Activated CD4-positive, alpha-beta T cell treated with anti-CD3 and anti-CD28 coated beads for 36 hours (primary cell): ENCODE measurements around the gene CENPP. TPM values are rescaled to one million over a fixed set of nuclear protein-coding genes. Genes with fewer than 3 reads are reported as not detected.

Source experiments
- ATAC-seq: fragments of 200-7000 bp; cut with Tn5 transposase; one replicate; pipeline ENCODE4 v1.10.0; 2021; ENCODE audit warnings: mild to moderate bottlenecking, moderate library complexity
- CTCF ChIA-PET: fragments of 350-600 bp; sonication (Branson Sonifier 250); formaldehyde crosslinking; loops from one replicate; lab custom pipeline; 2021; ENCODE audit warnings: antibody characterized with exemption; lab: Charles Lee
- POLR2A ChIA-PET: fragments of 350-600 bp; sonication (Branson Sonifier 250); formaldehyde crosslinking; loops from one replicate; lab custom pipeline; 2021; ENCODE audit warnings: antibody characterized with exemption, inconsistent platforms; lab: Charles Lee
- DNase-seq: peaks from one replicate; pipeline ENCODE4 v3.0.0-alpha.2; 2020
- H3K27ac Mint-ChIP-seq: one replicate; pipeline ENCODE4 v1.8.0; 2021; ENCODE audit warnings: mixed read lengths
- H3K27me3 Mint-ChIP-seq: one replicate; pipeline ENCODE4 v1.8.0; 2021; ENCODE audit warnings: mixed read lengths
- H3K36me3 Mint-ChIP-seq: one replicate; pipeline ENCODE4 v1.8.0; 2021; ENCODE audit warnings: low read depth, mixed read lengths
- H3K4me1 Mint-ChIP-seq: one replicate; pipeline ENCODE4 v1.8.0; 2021; ENCODE audit warnings: mixed read lengths
- H3K4me3 Mint-ChIP-seq: one replicate; pipeline ENCODE4 v1.8.0; 2021; ENCODE audit warnings: mild to moderate bottlenecking, moderate library complexity, mixed read lengths
- H3K9me3 Mint-ChIP-seq: one replicate; pipeline ENCODE4 v1.8.0; 2021; ENCODE audit warnings: low read depth, mixed read lengths
- intact Hi-C, 2 experiments: fragments of 100-400 bp; cut with DNase I in 1 of 2; cut with micrococcal nuclease in 1 of 2; formaldehyde crosslinking; loops; one replicate each; pipeline versions ENCODE4 v1.14.2 to v1.15.1; 2022 to 2024; cut with DNase I, micrococcal nuclease
- total RNA-seq, 2 experiments: library from RNA; stranded (reverse); gene quantifications; one replicate each; pipeline ENCODE4 v1.2.3, GENCODE V29; 2021

CENPP gene
- total RNA-seq, 2 experiments from 2014 or later: 22.8 to 32.3 TPM

DNA sequence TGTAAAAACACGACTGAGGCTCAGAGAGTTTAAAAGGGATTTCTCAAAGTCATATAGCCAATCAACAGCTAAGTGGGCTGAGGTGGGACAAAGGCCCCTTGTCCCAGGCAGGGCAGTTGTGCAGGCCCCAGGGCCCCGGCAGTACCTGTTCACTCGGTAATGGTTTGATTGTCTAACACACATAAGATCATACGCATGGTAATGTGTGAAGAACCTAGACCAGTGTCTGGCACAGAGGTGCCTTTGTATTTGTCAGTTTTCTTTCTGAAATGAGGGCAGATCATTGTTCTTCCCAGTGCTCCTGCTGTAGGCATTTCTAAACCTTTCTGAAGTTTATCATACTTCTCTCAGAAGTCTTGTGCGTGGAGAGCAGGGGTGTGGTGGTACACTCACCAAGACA, 277.3 kb downstream of the CENPP start:
- H3K36me3 Mint-ChIP-seq: peaks cover 11% of the 10 kb centered on the region
- POLR2A ChIA-PET: no interaction called here

DNA sequence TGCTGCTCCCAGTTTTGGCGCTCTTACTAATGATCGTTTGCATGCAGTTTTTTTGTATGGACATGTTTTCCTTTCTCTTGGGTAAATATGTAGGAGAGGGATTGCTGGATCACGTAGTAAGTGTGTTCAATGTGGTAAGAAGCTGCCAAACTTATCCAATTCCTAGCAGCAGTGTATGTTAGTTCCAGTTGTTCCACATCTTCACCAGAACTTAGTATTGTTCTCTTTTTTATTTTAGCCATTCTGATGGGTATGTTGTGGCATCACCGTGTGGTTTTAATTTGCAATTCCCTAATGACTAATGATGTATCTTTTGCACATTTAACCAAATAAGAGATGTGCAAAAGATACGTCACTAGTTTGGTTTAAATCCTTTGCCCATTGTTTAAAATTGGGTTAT, 278.2 kb downstream of the CENPP start:
- POLR2A ChIA-PET: no interaction called here
- no peak overlapping the region for H3K27ac Mint-ChIP-seq
- ATAC-seq: no peak

More for the DNA sequence above, 277.3 kb downstream of the CENPP start:
- Mint-ChIP-seq H3K27ac (no peak overlapping the region), H3K4me1 (no peaks in the 10 kb centered on the region), H3K4me3 (no peak overlapping the region), H3K27me3 (no peaks in the 10 kb centered on the region), H3K9me3 (peaks cover 14% of the 10 kb centered on the region)
- DNase-seq: no peak
- CTCF ChIA-PET: no interaction called here
- no peak for ATAC-seq
- intact Hi-C loops: no loop called here

GRCh38 chr9:92605224-92605623, 279.5 kb downstream of the CENPP start:
- ChIA-PET POLR2A (no interaction called here), CTCF (interaction anchor here (0.6 to 1.7 kb wide), 4 partner anchors 15 to 465 kb away, joined by 3 to 7 read pairs (median 3); no protein-coding TSS in a partner anchor)
- intact Hi-C loops: no loop called here
- Mint-ChIP-seq H3K4me1 (no peaks in the 10 kb centered on the region), H3K4me3 (no peak overlapping the region), H3K9me3 (peaks cover 14% of the 10 kb centered on the region), H3K27ac (no peak overlapping the region), H3K36me3 (peaks cover 11% of the 10 kb centered on the region), H3K27me3 (no peaks in the 10 kb centered on the region)
- ATAC-seq (no peak), DNase-seq (no peak)

More for the DNA sequence above, 278.2 kb downstream of the CENPP start:
- no peaks in the 10 kb centered on the region for H3K27me3 Mint-ChIP-seq
- H3K4me1 Mint-ChIP-seq: no peaks in the 10 kb centered on the region
- no peak overlapping the region for H3K4me3 Mint-ChIP-seq
- intact Hi-C loops: no loop called here
- peaks cover 11% of the 10 kb centered on the region for H3K36me3 Mint-ChIP-seq
- DNase-seq: no peak
- peaks cover 14% of the 10 kb centered on the region for H3K9me3 Mint-ChIP-seq
- CTCF ChIA-PET: interaction anchor here (0.7 kb wide), 1 partner anchor 436 kb away, joined by 5 read pairs; no protein-coding TSS in a partner anchor

GRCh38 chr9:92607088-92607487, 281.3 kb downstream of the CENPP start:
- ATAC-seq (no peak), DNase-seq (no peak)
- ChIA-PET POLR2A (no interaction called here), CTCF (no interaction called here)
- H3K36me3 Mint-ChIP-seq: peaks cover 17% of the 10 kb centered on the region
- no peak overlapping the region for H3K4me3 Mint-ChIP-seq
- no peaks in the 10 kb centered on the region for H3K27me3 Mint-ChIP-seq
- intact Hi-C loops: no loop called here
- H3K9me3 Mint-ChIP-seq: peaks cover 14% of the 10 kb centered on the region
- no peaks in the 10 kb centered on the region for H3K4me1 Mint-ChIP-seq
- H3K27ac Mint-ChIP-seq: no peak overlapping the region

DNA sequence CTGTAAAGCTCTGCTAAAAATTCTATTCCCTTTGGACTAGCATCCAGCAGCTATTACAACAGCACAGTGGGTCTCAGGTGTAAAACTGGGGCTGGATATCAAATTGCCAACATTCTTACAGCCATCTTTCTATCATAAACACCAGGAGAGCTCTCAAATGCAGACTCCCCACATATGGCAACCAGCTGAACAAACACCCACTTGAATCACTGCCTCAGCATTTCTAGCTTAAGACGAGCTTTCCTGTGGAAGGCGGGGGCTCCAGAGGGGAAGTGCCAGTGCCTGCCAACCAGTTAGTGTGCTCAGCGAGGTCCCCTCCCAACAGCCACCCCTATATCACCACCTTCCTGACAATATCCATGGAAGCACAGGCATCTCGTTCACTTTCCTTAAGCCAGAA, 282.0 kb downstream of the CENPP start:
- Mint-ChIP-seq H3K27me3 (no peaks in the 10 kb centered on the region), H3K4me3 (no peak overlapping the region), H3K36me3 (peaks cover 19% of the 10 kb centered on the region), H3K9me3 (peaks cover 11% of the 10 kb centered on the region), H3K4me1 (no peaks in the 10 kb centered on the region), H3K27ac (no peak overlapping the region)
- no peak for DNase-seq
- CTCF ChIA-PET: no interaction called here
- intact Hi-C loops: no loop called here
- POLR2A ChIA-PET: interaction anchor here (0.5 kb wide), 1 partner anchor 421 kb away, joined by 3 read pairs; no protein-coding TSS in a partner anchor
- ATAC-seq: no peak

DNA sequence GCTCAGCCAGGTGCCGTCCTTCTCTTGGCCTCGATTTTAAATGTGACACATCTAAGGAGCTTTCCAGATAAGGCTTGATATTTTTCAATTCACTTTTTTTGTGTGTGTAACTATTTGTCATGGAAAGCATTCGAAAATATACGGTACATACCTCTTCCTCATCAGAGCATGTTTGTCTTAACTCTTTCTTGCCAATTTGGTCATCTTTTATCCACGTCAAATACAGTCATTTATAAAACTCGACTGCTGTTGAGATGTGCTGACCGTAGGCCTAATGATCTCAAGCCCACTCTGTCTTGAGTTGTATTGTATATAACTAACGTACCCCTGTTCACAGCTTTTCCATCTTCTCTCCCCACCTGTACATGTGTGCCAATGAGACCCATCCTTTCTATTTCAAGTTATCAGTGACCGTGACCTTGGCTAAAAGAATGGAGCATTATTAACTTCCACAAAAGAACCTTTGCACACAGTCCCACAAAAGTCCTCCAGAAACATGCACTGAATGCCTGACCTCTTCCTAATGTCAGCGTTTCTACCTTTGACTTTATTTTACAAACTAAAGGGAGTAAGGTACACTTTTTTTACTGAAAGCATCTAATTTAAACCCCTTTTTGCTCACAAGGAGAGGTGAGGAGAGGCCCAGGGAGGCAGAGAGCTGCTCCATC, 282.6 kb downstream of the CENPP start:
- Mint-ChIP-seq H3K27ac (no peak overlapping the region), H3K4me3 (no peak overlapping the region), H3K36me3 (peaks cover 17% of the 10 kb centered on the region), H3K9me3 (peaks cover 10% of the 10 kb centered on the region), H3K27me3 (no peaks in the 10 kb centered on the region), H3K4me1 (no peaks in the 10 kb centered on the region)
- DNase-seq (no peak), ATAC-seq (no peak)
- intact Hi-C loops: no loop called here
- ChIA-PET CTCF (no interaction called here), POLR2A (interaction anchor here (0.5 kb wide), 1 partner anchor 420 kb away, joined by 3 read pairs; no protein-coding TSS in a partner anchor)

DNA sequence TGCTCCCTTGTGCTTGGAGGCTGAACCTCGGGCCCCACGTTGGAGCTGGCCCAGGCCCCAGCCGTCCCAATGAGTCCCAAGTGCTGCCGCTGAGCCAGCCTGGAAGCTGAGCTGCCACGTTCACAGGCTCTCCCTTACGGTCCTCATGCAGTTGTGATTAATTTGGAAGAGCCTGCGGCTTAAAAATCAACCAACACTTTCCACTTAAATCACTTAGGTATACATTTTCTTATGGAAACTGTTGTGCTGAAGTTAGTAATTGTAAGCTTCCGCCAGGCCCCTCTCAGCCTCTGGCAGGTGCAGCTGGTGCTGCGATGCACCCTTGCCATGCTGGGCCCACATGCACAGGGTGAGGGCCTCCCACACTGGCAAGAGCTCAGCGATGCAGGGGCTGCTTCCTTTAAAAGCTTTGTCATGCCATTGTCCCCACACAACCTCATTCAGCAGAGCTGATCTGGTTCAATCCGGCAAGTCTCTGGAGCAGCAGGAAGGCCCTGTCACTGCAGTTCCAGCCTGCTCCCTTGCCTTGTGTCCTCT, 283.2 kb downstream of the CENPP start:
- intact Hi-C loops: no loop called here
- no peak for DNase-seq
- ATAC-seq: no peak
- Mint-ChIP-seq H3K4me3 (no peak overlapping the region), H3K9me3 (peaks cover 4% of the 10 kb centered on the region), H3K27ac (no peak overlapping the region), H3K27me3 (no peaks in the 10 kb centered on the region), H3K4me1 (no peaks in the 10 kb centered on the region), H3K36me3 (peaks cover 16% of the 10 kb centered on the region)
- ChIA-PET POLR2A (no interaction called here), CTCF (interaction anchor here (0.5 kb wide), 1 partner anchor 475 kb away, joined by 3 read pairs; no protein-coding TSS in a partner anchor)

DNA sequence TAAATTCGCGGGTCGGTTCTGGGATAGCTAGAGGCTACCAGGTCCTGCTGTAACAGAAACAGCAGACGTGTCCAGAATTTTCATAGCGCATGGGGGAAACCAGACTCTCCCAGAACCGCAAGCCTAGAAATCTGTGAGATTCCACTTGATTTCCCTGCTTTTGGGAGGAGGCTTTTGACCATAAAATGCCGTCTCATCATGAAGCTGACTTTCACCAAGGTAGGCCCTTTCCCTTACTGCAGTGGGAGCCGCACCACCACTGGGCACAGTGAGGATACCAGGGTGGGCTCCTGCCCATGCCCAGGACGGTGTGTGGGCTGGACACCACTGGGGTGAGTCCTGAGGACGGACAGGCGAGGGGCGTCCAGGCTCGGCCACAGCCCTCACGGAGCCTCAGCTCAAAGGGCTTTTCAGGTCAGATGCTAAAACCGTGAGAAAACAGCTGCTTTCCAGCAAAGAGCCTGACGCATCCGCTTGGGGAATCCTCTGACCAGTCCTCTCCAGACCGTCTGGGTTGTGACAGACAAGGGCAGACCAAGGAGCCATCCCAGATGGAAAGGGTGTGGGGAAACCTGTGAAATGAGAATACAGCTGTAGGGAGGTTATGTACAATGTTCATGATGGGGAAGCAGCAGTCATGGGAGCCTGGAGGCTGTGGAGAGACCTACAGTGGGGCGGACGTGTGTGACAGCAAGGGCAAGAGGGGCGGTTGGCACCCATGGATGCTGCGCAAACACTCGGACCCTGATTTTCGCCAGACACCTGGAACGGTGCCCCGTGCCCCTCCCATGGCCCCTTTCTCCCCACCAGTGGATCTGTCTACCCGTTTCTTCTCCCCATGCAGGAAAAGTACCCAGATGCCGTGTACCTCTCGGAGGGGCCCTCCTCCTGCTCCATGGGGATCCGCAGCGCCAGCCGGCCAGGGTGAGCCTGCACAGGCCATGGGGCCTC, 285.0 kb downstream of the CENPP start:
- H3K4me3 Mint-ChIP-seq: no peak overlapping the region
- no peaks in the 10 kb centered on the region for H3K27me3 Mint-ChIP-seq
- no peaks in the 10 kb centered on the region for H3K4me1 Mint-ChIP-seq
- no peak for ATAC-seq
- POLR2A ChIA-PET: no interaction called here
- intact Hi-C loops: no loop called here
- H3K9me3 Mint-ChIP-seq: no peaks in the 10 kb centered on the region
- no peak for DNase-seq
- H3K27ac Mint-ChIP-seq: no peak overlapping the region
- H3K36me3 Mint-ChIP-seq: peaks cover 19% of the 10 kb centered on the region
- CTCF ChIA-PET: no interaction called here

DNA sequence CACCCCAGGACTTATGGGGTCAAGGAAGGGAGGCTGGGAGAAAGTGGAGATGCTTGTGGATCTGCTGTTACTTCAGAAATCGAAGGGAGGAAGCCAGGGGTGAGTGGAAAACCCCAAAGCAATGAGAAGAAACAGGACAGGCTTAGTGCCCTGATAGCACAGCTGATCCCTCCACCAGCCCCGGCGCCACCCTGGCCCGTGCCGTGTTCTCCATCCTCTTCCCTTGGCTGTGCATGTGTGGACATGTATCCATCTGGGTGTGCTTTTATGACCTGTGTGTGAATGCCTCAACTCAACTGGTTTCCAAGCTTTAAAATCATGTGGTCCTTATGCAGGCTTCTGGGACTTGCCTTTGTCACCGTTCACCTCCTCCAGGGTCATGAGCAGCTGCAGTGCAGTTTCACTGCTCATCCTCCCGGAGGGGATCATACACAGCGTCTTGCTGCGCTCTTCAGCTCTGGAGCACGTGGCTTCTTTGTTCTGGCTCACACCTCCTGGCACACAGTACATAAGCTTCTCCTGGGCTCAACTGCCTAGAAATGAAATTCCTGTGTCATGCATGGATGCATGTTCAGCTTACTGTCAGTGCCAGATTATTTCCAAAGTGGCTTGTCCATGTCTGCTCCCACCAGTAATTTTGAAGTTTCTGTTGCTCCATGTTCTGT, 286.0 kb downstream of the CENPP start:
- H3K27ac Mint-ChIP-seq: peak overlapping the region; percentile 49
- DNase-seq: no peak
- intact Hi-C loops: no loop called here
- no peaks in the 10 kb centered on the region for H3K4me1 Mint-ChIP-seq
- no peaks in the 10 kb centered on the region for H3K27me3 Mint-ChIP-seq
- no peak overlapping the region for H3K4me3 Mint-ChIP-seq
- no peak for ATAC-seq
- H3K36me3 Mint-ChIP-seq: peaks cover 25% of the 10 kb centered on the region
- ChIA-PET POLR2A (no interaction called here), CTCF (no interaction called here)
- no peaks in the 10 kb centered on the region for H3K9me3 Mint-ChIP-seq

DNA sequence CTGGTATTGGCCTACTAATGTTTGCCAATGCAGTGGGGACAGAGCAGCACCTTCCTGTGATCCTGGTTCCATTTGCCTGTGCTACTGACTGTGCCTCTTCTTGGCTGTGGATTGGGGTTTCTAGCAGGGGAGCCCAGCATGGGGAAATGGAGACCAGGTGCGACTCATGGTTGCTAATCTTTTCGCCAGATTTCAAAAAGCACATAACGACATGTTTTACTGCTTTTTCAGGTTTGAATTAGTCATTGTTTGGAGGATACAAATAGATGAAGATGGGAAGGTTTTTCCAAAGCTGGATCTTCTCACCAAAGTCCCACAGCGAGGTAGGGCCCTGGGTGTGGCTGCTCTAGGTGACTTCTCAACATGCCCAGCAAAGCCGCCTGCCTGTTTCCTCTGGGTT, 286.5 kb downstream of the CENPP start:
- Mint-ChIP-seq H3K9me3 (no peaks in the 10 kb centered on the region), H3K36me3 (peaks cover 25% of the 10 kb centered on the region), H3K27ac (no peak overlapping the region), H3K27me3 (no peaks in the 10 kb centered on the region), H3K4me1 (no peaks in the 10 kb centered on the region), H3K4me3 (no peak overlapping the region)
- DNase-seq: no peak
- CTCF ChIA-PET: no interaction called here
- no peak for ATAC-seq
- intact Hi-C loops: no loop called here
- POLR2A ChIA-PET: no interaction called here

DNA sequence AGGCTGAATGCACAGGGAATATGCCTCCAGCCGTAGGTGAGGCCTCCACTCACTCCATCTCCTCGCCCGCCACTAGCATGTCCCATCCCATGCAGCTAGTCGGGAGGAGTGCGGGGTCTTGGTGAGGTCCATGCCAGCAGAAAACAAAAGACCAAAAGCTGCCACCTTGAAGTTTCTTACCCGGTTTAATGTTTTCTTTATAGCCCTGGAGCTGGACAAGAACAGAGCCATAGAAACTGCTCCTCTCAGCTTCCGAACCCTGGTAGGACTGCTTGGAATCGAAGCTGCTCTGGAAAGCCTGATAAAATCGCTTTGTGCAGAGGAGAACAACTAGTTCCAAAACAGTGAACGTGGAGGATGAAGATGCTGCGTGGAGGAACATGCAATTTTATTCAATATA, 287.1 kb downstream of the CENPP start:
- H3K36me3 Mint-ChIP-seq: peaks cover 25% of the 10 kb centered on the region
- H3K4me3 Mint-ChIP-seq: no peak overlapping the region
- no peaks in the 10 kb centered on the region for H3K9me3 Mint-ChIP-seq
- no peaks in the 10 kb centered on the region for H3K27me3 Mint-ChIP-seq
- ChIA-PET CTCF (no interaction called here), POLR2A (no interaction called here)
- H3K27ac Mint-ChIP-seq: no peak overlapping the region
- no peak for DNase-seq
- intact Hi-C loops: no loop called here
- no peaks in the 10 kb centered on the region for H3K4me1 Mint-ChIP-seq
- ATAC-seq: no peak
